ENCODE results near the gene KLRB1.
"Not testable (repeated sequence)": the region's sequence is repeated elsewhere in the genome, so short reads cannot be mapped to it uniquely, and the experiment has no call there.

The KLRB1 gene

DNA sequence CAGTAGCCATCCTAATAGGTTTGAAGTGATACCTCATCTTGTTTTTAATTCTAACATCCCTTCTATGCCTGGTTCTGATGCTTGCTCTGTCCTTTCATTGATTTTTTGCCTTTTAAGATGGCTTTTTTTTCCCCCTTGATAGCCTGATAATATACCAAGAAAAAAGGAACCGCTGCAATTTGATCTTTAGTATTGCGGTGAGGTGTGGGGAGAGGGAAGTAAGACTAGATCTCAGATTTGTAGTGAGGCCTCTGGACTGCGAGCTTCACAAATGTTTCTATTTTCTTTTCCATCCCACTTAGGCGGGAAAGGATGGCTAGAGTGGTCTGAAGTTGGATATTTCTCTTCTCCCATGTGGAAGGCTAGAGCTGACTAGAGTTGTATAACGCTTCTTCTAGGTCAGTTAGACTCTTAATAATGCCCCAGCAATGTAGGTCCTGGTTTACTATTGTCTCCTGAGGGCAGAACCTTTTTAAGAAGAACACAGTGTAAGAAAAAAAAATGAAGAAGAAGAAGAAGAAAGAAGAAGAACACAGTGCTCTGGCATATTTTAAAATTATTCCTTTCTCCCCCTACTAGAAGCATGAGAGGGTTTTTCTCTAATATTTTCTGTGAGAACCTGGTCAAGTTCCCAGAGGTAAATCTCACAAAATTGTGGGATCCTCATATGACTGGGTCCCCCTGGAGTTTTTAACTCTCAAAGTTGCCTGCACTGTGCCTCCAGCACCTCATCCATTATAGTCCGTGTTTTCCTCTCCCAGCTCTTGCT, 11.9 kb upstream of the KLRB1 start:
- DNase-seq, result no peak

DNA sequence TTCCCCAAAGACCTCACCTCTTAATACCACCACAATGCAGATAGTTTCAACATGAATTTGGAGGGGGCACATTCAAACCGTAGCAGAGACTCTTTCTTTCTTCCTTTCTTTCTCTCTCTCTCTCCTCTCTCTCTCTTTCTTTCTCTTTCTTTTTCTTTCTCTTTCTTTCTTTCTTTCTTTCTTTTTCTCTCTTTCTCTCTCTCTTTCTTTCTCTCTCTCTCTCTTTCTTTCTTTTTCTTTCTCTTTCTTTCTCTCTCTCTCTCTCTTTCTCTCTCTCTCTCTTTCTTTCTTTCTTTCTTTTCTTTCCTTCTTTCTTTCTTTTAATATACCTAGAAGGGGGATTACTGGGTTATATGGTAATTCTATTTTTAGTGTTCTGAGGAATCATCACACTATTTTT, 11.2 kb upstream of the KLRB1 start:
- DNase-seq, result not testable (repeated sequence)

DNA sequence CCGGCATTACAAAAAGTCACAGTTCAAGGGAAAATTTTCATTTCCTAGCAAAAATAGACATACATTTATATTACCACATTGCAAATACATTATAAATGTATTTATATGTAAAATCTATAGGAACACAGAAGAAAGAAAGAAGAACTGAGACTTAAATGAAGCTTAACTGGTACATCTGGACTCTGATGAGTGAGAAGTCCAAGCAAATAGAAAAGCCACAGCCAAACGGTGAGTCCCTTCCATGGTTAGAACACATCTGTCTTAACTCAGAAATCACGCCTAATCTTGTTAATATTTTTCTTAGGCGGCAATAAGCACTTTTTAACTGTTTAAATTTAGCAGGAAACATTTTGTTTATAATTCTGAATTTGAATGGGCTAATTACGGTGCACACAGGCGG, 9.4 kb upstream of the KLRB1 start:
- DNase-seq, result no peak

DNA sequence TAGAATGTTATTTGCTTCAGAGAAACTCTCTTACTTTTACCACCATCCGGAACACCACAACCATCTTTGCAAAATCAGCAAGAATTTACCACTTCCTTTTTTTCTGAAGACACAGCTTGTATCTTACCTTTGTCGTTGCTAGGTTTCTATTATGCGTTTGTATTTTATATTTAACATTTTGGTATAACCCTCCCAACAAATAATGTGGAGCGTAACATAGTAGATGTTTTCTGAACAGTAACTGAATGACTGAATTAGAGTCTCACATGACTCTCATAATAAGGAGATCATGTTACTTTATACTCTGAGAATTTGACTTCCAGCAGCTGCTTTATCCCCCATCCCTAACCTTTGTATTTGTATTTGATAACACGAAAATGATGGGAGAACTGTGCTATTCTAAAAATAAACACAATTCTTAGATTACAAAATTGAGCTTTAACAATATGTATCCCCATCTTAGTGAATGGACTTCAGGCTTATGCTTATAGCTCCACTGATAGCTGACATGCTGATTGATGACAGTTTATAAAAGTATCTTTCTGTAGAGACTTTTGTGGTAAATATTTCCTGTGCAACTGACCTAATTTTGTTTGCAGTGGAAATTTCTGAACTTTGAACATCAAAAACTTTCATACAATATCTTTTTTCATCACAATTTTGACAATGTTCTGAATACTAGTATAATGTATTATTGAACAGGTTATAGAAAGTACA, 7.9 kb upstream of the KLRB1 start:
- peak; percentile 22 for DNase-seq

DNA sequence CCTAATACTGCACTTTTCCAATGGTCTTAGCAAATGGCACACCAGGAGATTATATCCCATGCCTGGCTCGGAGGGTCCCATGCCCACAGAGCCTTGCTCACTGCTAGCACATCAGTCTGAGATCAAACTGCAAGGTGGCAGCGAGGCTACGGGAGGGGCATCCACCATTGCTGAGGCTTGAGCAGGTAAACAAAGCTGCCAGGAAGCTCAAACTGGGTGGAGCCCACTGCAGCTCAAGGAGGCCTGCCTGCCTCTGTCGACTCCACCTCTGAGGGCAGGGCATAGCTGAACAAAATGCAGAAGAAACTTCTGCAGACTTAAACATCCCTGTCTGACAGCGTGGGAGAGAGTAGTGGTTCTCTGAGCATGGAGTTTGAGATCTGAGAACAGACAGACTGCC, 2.9 kb upstream of the KLRB1 start:
- DNase-seq, result not testable (repeated sequence)

DNA sequence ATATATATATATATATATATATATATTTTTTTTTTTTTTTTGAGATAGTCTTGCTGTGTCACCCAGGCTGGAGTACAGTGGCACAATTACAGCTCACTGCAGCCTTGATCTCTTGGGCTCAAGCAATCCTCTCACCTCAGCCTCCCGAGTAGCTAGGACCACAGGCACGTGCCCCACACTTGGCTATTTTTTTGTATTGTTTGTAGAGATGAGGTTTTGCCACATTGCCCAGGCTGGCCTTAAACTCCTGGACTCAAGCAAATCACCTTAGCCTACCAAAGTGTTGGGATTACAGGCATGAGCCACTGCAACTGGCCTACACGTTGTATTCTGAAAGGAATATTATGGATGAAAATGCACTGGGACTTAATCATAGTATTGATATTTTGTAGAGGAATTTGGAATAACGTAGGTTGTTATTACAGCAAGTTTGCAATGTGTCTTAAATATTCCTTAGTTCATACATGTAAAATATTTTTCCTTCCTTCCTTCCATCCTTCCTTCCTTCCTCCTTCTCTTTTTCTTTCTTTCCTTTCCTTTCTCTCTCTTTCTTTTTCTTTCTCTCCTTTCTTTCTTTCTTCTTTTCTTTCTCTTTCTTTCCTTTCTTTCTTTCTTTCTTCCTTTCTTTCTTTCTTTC, 862 bp downstream of the KLRB1 start:
- no peak for DNase-seq

DNA sequence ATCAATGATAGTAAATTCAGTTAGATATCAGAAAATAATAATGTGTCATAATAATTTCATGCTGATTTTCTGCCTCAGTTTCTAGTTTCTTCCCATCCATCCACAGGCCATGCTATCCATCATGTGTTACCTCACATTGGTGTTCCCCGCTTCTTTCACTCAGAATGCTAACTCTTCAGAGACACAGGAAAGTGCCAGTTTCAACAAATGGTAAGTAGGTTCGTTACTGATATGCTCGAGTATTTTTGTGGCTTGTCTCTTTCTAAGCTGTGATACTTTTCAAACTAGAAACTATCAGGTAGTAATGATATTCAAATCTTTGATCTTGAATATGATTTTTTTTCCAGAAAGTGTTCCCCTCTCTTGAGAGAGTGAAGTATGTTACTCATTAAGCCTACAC, 1.5 kb downstream of the KLRB1 start:
- no peak for DNase-seq

DNA sequence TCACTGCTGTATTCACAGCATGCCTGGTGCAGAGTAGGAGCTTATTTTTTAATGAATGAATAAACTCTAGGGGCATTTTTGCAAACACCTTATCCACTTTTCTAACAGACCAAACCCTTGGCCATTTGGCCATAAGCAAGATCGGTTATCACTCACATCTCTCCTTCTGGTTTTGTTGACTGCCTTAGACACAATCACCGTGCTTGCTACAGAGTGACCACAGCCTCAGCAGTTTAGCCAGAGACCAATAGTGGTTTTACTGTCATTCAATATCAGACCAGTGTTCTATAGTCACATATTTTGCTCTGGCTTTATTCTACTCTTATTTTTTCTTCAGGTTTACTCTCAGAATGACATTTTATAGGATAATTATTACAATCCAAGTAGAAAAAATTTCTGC, 2.2 kb downstream of the KLRB1 start:
- DNase-seq, result no peak

DNA sequence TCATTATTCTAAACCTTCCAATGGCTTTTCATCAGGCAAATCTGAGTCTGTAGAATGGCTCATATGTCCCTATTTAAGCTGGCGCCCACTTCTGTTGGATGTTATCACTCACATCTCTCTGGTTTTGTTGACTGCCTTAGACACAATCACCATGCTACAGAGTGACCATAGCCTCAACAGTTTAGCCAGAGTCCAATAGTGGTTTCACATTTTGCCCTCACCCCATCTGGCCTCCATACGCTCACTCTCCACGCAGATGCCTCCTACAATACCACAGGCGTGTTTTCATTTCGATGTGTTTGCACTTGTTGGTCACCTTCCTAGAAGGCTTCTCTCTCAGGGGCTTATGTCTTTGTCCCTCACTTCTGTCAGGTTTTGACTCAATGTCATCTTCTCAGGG, 3.4 kb downstream of the KLRB1 start:
- no peak for DNase-seq

DNA sequence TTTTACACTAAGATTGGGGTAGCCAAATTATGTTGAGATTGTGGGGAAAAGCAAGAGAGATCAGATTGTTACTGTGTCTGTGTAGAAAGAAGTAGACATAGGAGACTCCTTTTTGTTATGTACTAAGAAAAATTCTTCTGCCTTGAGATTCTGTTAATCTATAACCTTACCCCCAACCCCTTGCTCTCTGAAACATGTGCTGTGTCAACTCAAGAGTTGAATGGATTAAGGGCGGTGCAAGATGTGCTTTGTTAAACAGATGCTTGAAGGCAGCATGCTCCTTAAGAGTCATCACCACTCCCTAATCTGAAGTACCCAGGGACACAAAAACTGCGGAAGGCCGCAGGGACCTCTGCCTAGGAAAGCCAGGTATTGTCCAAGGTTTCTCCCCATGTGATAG, 7.3 kb downstream of the KLRB1 start:
- not testable (repeated sequence) for DNase-seq

DNA sequence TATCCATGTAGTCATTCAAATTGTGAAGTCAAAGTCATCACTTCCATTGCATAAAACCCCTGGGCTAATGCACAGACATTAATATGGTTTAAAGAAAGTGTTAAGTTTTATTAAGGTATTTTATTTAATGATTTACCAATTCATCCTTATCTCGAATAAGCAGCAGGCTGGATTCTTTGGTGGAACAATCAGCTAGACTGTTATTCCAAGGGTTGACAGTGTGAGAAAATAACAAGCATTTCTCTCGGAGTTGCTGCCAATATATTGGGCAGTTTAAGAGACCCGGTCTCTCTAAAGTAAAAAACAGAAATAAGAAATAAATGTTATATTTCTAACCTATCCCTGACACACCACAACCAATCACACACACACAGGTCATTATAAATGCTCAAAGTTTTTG, 9.4 kb downstream of the KLRB1 start:
- no peak for DNase-seq

DNA sequence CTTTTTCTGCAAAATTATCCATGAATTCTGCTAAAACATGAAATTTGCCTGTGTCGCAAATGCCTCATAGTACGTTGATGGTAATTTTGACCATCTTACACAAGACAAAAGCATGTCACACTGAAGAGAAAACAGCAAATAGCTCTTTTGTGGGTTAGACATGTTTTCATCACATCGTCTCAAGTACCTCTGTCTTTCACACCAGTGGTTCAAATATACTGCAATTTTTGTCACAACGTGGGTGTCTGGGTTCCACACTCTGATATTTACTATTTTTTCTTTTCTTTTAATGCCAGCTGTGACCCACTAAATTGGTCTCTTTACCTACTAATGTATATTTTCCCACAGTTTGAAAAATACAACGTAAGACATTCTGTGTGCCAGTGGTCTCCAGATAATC, 10.4 kb downstream of the KLRB1 start:
- DNase-seq, result no peak

DNA sequence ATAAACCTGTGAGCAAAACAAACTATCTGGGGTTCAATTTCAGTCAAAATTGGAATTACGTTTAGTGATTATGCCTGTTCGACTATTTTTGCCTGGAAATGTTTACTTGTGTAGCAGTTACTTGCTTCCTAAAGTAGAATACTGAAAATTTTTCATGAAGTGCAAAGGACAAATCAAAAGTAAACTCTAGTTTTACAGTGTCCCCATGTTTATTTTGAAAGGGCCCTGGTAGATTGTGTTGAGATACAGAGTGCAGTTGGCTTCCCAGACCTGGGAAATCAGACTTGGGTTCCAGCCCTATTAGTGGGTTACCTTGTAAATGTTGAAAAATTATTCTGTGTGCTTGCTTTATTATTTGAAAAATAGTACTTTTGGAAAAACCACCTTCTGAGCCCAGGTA, 17.3 kb downstream of the KLRB1 start:
- DNase-seq, result no peak

DNA sequence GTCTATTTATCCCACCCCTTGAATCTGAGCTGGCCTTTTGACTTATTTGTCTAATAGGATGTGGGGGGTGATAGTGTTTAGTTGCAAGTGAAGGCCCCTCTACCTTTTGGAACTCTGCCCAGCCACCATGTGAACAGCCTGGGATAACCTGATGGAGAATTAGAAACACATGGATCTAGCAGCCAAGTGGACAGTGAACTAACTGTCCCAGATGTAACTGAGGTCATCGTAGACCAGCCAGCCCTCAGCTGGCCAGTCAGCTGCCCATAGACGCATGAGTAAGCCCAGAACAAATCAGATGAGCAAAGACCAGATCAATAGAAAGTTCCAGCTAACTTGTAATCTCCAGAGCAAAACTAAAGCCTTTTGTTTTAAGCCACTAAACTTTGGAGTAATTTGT, 19.0 kb downstream of the KLRB1 start:
- DNase-seq, result no peak

DNA sequence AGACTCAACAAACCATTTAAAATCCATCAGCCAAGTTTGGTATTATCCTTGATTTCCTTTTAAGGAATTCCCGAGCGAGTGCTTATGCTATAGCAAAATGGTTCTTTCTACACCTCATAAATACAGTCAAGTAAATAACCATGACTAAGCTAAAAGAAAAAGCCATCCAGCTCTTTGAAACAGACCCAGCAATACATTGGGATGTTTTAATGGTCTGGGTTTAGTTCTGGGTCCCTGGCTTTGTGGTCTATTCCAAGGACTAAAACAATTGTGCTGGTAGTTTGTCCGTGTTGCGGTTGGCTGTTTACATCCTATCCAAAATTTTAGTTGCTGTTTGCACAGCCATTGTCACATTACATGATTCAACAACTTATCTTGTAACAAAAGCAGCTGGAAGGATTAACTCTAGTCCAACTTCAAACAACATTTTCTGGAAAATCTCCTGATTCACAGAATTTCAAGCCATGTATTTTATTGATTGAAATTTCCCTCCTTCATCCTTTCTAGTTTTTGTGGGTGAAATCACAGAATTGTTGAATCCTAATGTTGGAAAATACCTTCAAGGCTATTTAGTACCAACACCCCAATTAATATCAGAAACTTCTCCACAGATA, 19.6 kb downstream of the KLRB1 start:
- DNase-seq, result no peak

DNA sequence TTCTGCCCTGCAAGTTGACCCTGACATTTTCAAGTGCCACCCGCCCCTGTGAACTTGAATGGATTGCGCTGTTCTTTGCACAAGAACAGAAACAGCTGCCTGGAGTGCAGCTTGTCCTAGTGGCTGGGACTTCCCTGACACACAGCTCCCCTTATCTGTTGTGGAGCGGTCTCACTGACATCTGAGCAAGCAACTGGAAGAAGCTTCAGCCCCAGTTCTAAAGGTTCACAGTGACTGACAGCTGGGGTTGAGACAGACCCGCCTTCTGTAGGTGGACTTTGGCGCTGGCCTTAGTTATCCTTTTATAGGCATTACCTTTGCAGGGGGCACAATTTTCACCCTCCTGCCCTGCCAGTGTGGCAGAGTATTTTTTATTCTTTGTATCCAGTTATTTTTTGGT, 30.0 kb downstream of the KLRB1 start:
- DNase-seq, result not testable (repeated sequence)

DNA sequence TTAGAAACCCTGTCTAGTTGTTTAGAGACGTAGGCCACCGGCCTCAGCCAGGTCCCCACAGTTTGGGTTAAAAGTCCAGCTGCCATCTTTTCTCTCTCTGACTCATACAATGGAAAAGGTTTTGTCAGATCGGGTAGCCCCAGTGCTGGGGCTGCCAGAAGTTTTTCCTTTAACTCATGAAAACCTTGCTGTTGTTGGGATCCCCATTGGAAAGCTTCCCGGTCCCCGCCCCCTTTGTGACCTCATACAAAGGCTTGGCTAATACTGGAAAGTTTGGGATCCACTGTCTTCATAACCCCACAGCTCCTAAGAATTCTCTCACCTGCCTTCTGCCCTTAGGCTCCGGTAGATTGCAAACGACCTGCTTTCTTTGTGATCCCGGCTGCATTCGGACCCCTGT, 40.6 kb downstream of the KLRB1 start:
- DNase-seq, result not testable (repeated sequence)

DNA sequence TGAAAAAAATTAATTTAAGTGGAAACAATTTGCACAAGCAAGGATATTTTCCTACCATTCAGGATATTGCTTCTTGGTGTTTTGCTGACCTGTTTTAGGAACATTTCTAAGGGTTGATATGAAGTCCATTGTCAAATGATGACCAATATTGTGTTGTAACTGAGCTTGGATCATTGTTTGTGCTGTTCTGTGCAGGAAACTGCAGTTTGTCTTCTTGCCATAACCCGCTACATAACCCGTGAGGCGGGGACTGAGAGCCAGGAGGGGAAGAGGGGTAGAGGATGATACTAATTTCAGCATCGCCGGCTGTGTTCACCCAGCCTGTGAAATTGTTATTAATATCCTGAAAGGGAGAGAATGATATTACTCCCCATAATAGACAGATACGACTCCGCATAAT, 41.6 kb downstream of the KLRB1 start:
- not testable (repeated sequence) for DNase-seq

DNA sequence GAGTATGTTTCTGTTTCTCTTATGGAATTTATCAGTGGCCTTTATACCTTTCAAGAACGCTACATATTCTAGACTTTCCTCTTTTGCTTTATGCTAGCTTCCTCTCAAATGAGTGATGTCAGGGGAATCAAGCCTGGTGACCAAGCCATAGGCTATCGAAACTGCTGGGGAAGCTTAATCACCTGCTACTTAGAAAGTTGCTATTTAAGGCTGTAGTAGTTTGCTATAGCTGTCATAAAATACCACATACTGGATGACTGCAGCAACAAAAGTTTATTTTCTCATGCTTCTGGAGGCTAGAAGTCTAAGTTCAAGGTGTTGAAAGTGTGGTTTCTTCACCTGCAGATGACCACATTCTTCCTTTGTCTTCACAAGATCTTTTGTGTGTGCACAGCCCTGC, 43.3 kb downstream of the KLRB1 start:
- not testable (repeated sequence) for DNase-seq

DNA sequence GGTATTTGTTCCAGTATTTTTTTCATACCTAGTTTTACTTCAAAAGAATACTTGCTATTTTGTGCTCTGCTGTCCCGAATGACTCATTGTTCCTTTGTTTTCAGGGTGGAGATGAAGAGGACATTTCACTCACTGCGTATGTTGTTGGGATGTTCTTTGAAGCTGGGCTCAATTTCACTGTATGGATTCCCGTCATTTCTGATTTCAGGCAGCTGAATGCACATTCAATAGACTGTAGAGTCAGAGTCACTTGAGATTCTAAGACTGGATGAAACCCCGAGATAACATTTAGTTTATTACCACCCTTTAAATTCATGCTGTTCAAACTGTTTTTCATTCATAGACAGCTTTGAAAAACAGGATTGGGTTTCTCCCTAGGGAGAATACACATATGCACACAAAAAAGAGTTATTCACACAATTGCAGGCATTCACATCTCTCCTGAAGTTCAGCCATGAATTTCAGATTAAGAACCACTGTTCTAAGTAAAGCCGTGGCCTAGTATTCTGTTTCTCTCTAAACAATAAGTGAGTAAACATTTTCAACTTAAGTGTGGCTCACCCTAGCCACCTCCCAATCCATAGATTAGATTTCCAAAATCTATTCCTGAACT, 44.8 kb downstream of the KLRB1 start:
- DNase-seq, result not testable (repeated sequence)

DNA sequence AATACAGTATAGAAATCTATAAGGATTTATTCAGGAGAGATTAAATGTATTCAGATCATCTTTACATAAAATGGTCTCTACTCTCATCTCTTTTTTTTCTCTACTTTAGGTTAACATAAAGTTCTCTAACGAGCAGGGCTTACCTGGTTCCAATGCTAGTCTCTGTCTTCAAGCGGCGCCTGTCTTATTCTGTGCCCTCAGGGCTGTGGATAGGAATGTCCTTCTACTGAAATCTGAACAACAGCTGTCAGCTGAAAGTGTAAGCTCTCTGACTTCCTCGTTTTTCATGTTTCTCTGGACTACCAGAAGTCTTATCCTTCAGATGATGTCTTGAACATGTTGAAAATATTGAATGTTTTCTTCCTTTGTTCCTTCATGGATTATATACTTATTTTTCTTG, 62.2 kb downstream of the KLRB1 start:
- DNase-seq, result not testable (repeated sequence)

All from activated CD4-positive, alpha-beta T cell treated with anti-CD3 and anti-CD28 coated beads, Interleukin-2, amount 50 U/mL, for 16 hours (primary cell).